22Rv1 (cell line): ENCODE measurements around the gene ASB7.
"Not testable (repeated sequence)": the region's sequence is repeated elsewhere in the genome, so short reads cannot be mapped to it uniquely, and the experiment has no call there.

Source experiments
- H3K27ac ChIP-seq: fragments of 450-650 bp; 2 replicates; pipeline ENCODE4 v1.5.1; 2017
- ZFX ChIP-seq: fragments of 450-650 bp; IDR thresholded peaks from 2 replicates; pipeline ENCODE4 v1.6.1; 2017; ENCODE audit warnings: antibody characterized with exemption, borderline replicate concordance
- TF ChIP-seq, protein P1 (sequence below): fragments of 450-650 bp; IDR thresholded peaks from 2 replicates; pipeline ENCODE4 v1.5.1; 2017; ENCODE audit warnings: mild to moderate bottlenecking

Gene ASB7

GRCh38 chr15:100580414-100580813 is 22.0 kb upstream of the ASB7 start:
- H3K27ac ChIP-seq = no peak overlapping the region
- TF ChIP-seq ZFX = no peak
- TF ChIP-seq, protein P1, sequence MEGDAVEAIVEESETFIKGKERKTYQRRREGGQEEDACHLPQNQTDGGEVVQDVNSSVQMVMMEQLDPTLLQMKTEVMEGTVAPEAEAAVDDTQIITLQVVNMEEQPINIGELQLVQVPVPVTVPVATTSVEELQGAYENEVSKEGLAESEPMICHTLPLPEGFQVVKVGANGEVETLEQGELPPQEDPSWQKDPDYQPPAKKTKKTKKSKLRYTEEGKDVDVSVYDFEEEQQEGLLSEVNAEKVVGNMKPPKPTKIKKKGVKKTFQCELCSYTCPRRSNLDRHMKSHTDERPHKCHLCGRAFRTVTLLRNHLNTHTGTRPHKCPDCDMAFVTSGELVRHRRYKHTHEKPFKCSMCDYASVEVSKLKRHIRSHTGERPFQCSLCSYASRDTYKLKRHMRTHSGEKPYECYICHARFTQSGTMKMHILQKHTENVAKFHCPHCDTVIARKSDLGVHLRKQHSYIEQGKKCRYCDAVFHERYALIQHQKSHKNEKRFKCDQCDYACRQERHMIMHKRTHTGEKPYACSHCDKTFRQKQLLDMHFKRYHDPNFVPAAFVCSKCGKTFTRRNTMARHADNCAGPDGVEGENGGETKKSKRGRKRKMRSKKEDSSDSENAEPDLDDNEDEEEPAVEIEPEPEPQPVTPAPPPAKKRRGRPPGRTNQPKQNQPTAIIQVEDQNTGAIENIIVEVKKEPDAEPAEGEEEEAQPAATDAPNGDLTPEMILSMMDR = no peak

DNA sequence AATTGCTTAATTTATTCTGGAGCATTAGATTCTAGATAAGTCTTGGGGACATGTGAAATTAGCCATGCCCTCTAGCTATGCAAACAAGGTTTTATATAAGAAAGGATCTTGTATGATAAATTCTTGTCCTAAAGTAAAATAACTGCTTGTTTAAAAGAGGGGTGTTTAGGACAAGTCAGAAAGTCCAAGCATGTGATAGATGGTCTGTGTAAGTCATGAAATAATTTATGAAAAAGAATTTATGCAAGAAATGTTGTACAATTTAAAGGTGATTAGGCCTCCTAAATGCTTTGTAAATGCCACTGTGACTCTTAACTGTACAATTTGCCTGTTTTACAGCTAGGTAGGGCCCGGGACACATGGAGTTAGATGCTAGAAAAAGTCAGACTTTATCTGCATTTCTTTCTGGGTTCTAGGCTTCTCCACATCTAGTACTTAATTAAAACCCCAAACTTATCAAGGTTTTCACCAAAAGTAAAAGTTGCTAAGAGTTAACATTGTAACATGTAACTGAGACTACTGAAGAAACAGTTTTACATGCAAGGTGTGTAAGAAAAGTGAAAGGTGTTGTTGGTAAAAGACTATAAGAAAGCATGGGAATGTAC is 13.6 kb upstream of the ASB7 start:
- TF ChIP-seq ZFX = no peak
- TF ChIP-seq, protein P1 = no peak
- no peak overlapping the region for H3K27ac ChIP-seq

DNA sequence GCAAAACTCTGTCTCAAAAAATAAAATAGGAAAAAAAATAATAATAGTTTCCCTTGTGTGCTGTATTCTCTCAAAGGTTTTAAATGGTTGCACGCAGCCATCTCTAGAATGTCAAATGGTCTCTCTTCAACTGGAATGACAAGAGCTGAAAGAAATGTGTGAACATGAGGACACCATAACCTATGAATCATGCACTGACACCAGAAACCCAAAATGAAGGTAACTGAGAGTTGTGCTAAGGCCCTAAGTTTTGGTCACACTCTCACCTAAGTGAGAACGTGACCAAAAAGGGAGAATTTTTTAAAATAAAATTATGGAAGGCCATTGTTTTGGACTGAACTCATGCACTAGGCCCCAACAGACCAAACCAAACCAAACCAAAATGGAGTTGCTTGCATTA is 11.2 kb upstream of the ASB7 start:
- H3K27ac ChIP-seq = not testable (repeated sequence)

- TF ChIP-seq, protein P1 = no peak
- TF ChIP-seq ZFX = no peak
- H3K27ac ChIP-seq = no peak overlapping the region
These were observed 10.6 kb upstream of the ASB7 start for GRCh38 chr15:100591835-100592234.

GRCh38 chr15:100592898-100593297 is 9.5 kb upstream of the ASB7 start:
- TF ChIP-seq, protein P1 = no peak
- TF ChIP-seq ZFX = no peak
- H3K27ac ChIP-seq = no peak overlapping the region

DNA sequence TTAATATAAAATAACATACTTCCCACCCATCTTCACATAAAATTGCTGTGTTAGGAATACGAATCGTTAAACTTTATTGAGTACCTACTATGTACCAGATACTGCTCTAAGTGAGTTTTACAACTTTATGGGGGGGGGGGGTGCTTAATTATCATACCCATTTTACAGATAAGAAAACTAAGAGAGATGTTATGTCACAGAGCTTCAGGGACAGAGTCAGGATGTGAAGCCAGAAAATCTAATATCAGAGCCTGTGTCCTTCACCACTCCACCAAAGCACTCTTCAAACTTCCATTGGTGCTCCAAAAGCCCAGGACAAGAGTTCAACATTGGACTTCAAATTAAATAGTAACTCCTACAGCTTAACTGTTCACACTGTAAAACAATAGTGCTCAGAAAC is 9.0 kb upstream of the ASB7 start:
- TF ChIP-seq ZFX = no peak
- TF ChIP-seq, protein P1 = no peak
- no peak overlapping the region for H3K27ac ChIP-seq

DNA sequence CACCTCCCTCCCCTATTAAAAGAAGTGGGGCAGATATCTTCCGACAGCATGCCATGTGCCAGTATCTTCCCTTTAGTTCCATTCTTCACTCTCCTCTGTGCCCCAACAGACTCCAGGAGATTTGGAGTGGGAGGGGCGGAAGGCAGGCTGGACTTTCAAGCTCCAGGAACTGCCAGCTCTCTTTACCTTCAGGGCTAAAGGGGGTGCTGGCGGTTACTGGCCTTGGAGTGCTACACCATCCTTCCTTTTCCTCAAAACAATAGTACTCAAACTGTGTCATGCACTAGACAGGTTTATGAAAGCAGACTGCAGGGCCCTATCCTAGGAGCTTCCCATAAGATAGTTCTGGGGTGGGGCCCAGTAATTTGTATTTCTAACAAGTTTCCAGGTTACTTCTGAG is 6.4 kb upstream of the ASB7 start:
- no peak overlapping the region for H3K27ac ChIP-seq

More for the DNA sequence above, 6.4 kb upstream of the ASB7 start:
- TF ChIP-seq, protein P1 = no peak
- TF ChIP-seq ZFX = no peak
